Ishikawa (cell line): ENCODE measurements around the gene SH2B3.

Source experiments
- CEBPB ChIP-seq: IDR thresholded peaks from 2 replicates; pipeline ENCODE4 v1.6.1; 2012
- CREB1 ChIP-seq: IDR thresholded peaks from 2 replicates; pipeline ENCODE4 v1.6.1; 2012; ENCODE audit warnings: low read depth
- EGR1 ChIP-seq: IDR thresholded peaks from 2 replicates; pipeline ENCODE4 v1.6.1; 2012
- EP300 ChIP-seq: IDR thresholded peaks from 2 replicates; pipeline ENCODE4 v1.6.1; 2012; ENCODE audit warnings: borderline replicate concordance
- FOXM1 ChIP-seq: IDR thresholded peaks from 2 replicates; pipeline ENCODE4 v1.6.1; 2012; ENCODE audit warnings: low read depth, borderline replicate concordance
- MAX ChIP-seq: IDR thresholded peaks from 2 replicates; pipeline ENCODE4 v1.6.1; 2012
- NFIC ChIP-seq: IDR thresholded peaks from 2 replicates; pipeline ENCODE4 v1.6.1; 2012
- RAD21 ChIP-seq: IDR thresholded peaks from 2 replicates; pipeline ENCODE4 v1.6.1; 2012; ENCODE audit warnings: low read depth
- REST ChIP-seq: IDR thresholded peaks from 2 replicates; pipeline ENCODE4 v1.6.1; 2012; ENCODE audit warnings: low read depth, mild to moderate bottlenecking
- TAF1 ChIP-seq: IDR thresholded peaks from 2 replicates; pipeline ENCODE4 v1.6.1; 2012; ENCODE audit warnings: low read depth, mild to moderate bottlenecking
- TCF12 ChIP-seq: IDR thresholded peaks from 2 replicates; pipeline ENCODE4 v1.6.1; 2012; ENCODE audit warnings: low read depth
- TEAD4 ChIP-seq: IDR thresholded peaks from 2 replicates; pipeline ENCODE4 v1.6.1; 2012
- USF1 ChIP-seq: IDR thresholded peaks from 2 replicates; pipeline ENCODE4 v1.6.1; 2012
- YY1 ChIP-seq: IDR thresholded peaks from 2 replicates; pipeline ENCODE4 v1.6.1; 2012; ENCODE audit warnings: low read depth
- ZBTB7A ChIP-seq: IDR thresholded peaks from 2 replicates; pipeline ENCODE4 v1.6.1; 2012; ENCODE audit warnings: low read depth

SH2B3 gene

GRCh38 chr12:111435661-111436201 is 30.0 kb downstream of the SH2B3 start:
- TF ChIP-seq USF1 (no peak), TAF1 (no peak), CEBPB (no peak), TEAD4 (no peak), MAX (no peak), CREB1 (no peak), NFIC (no peak), REST (no peak)

- TF ChIP-seq FOXM1, result no peak
- no peak for TF ChIP-seq RAD21
- no peak for TF ChIP-seq EGR1
- TF ChIP-seq TEAD4, result no peak
- no peak for TF ChIP-seq CEBPB
- TF ChIP-seq CREB1, result no peak
- TF ChIP-seq MAX, result no peak
- TF ChIP-seq TCF12, result no peak
- no peak for TF ChIP-seq ZBTB7A
- no peak for TF ChIP-seq YY1
- TF ChIP-seq EP300, result no peak
- TF ChIP-seq NFIC, result no peak
- no peak for TF ChIP-seq TAF1
- TF ChIP-seq USF1, result no peak
- TF ChIP-seq REST, result no peak
These were observed 30.5 kb downstream of the SH2B3 start for GRCh38 chr12:111436266-111436665.

GRCh38 chr12:111436811-111437210 is 31.1 kb downstream of the SH2B3 start:
- TF ChIP-seq TCF12 (no peak), CREB1 (no peak), EGR1 (no peak), CEBPB (no peak), TAF1 (no peak), ZBTB7A (no peak), EP300 (no peak), MAX (no peak), NFIC (no peak), REST (no peak), FOXM1 (no peak), USF1 (no peak), TEAD4 (no peak), YY1 (no peak), RAD21 (no peak)
